ENCODE measurements around the gene MME. TPM values are rescaled to one million over a fixed set of nuclear protein-coding genes. Genes with fewer than 3 reads are reported as not detected.

The MME gene
- total and polyA plus RNA-seq, 4 donors = 0.05 to 18.4 (median 3.8) TPM

DNA sequence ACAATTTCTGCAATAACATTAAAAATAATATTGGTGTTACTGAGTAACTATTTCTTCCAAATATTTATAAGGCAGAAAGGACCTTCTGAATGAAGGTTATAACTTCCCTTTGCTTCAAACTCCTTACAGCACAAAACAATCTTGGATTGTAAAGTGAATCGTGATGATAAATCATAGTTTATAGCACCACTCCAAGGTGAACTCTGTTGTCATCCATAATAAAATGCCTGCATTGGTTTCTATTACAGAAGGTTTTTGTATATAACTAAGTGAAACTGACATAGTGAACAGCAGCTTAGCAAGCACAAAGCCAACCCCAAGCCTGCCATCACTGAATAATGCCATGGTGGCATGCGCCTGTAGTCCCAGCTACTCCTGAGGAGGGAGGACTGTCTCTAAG lies 86.3 kb downstream of the MME start:
- Histone ChIP-seq H3K4me1 (ENCODE audit: control insufficient read depth in 1 of 2, insufficient read depth in 2 of 2, low read length in 2 of 2) (no peaks in the 10 kb centered on the region), H3K9me3 (ENCODE audit: control insufficient read depth, low read length) (no peaks in the 10 kb centered on the region), H3K27me3 (ENCODE audit: control insufficient read depth in 1 of 2, insufficient read depth in 2 of 2, low read length in 1 of 2) (no peaks in the 10 kb centered on the region), H3K36me3 (ENCODE audit: control insufficient read depth in 1 of 2, insufficient read depth in 2 of 2, low read length in 1 of 2) (no peaks in the 10 kb centered on the region), H3K4me3 (ENCODE audit: low read length in 2 of 2) (no peak overlapping the region), H3K27ac (ENCODE audit: low read depth in 1 of 2, low read length in 2 of 2) (no peak overlapping the region)
- 96 to 97% methylated on average over 2 of the region's 2 CpGs for WGBS, 2 donors
- no peak for DNase-seq
- ATAC-seq (ENCODE audit: low FRiP score) = no peak
- intact Hi-C loops (cut with DNase I) = no loop called here

GRCh38 chr3:155169197-155169596 lies 89.1 kb downstream of the MME start:
- Histone ChIP-seq H3K27me3 (ENCODE audit: control insufficient read depth in 1 of 2, insufficient read depth in 2 of 2, low read length in 1 of 2) (no peaks in the 10 kb centered on the region), H3K4me1 (ENCODE audit: control insufficient read depth in 1 of 2, insufficient read depth in 2 of 2, low read length in 2 of 2) (no peaks in the 10 kb centered on the region), H3K36me3 (ENCODE audit: control insufficient read depth in 1 of 2, insufficient read depth in 2 of 2, low read length in 1 of 2) (no peaks in the 10 kb centered on the region), H3K27ac (ENCODE audit: low read depth in 1 of 2, low read length in 2 of 2) (no peak overlapping the region), H3K9me3 (ENCODE audit: control insufficient read depth, low read length) (no peaks in the 10 kb centered on the region), H3K4me3 (ENCODE audit: low read length in 2 of 2) (no peak overlapping the region)
- WGBS, 2 donors = 94% methylated on average over 2 of the region's 2 CpGs
- no peak for DNase-seq
- intact Hi-C loops (cut with DNase I) = no loop called here
- no peak for ATAC-seq (ENCODE audit: low FRiP score)

GRCh38 chr3:155173771-155174170 lies 93.7 kb downstream of the MME start:
- H3K4me3 ChIP-seq (ENCODE audit: low read length in 2 of 2) = no peak overlapping the region

DNA sequence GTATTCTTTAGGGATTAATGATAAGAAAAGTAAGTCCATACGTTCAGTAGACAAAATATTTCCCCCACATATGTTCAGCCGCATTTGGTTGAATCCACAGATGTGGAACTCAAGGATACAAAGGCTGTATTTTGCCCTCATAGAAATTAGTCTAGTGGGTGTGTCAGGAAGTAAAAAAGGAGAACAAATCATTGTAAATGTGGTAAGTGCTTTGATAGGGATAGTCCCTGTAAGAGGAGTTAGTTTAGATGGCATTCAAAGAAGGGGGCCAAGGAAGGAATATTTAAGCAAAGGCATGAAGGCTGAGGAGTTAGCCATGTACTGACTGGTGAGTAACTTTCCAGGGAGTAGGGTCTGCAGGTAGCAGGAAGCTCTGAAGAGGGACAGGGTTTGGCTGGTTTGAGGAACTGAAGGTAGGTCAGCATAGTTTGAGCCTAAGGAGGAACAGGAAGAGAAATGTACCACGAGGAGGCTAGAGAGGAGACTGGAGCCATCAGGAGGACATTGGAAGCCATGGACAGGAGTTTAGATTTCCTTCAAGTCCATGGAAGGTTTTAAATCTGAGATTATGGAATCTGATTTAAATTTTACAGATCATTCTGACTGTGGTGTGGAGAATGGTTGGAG lies 98.8 kb downstream of the MME start:
- H3K27ac ChIP-seq (ENCODE audit: low read depth in 1 of 2, low read length in 2 of 2) = no peak overlapping the region
- 81 to 90% methylated on average over 3 of the region's 3 CpGs for WGBS, 2 donors
- no peaks in the 10 kb centered on the region for H3K27me3 ChIP-seq (ENCODE audit: control insufficient read depth in 1 of 2, insufficient read depth in 2 of 2, low read length in 1 of 2)
- peaks cover 2% of the 10 kb centered on the region for H3K9me3 ChIP-seq (ENCODE audit: control insufficient read depth, low read length)
- intact Hi-C loops (cut with DNase I) = no loop called here
- H3K4me3 ChIP-seq (ENCODE audit: low read length in 2 of 2) = no peak overlapping the region
- ATAC-seq (ENCODE audit: low FRiP score) = no peak
- H3K4me1 ChIP-seq (ENCODE audit: control insufficient read depth in 1 of 2, insufficient read depth in 2 of 2, low read length in 2 of 2) = no peaks in the 10 kb centered on the region
- no peak for DNase-seq
- no peaks in the 10 kb centered on the region for H3K36me3 ChIP-seq (ENCODE audit: control insufficient read depth in 1 of 2, insufficient read depth in 2 of 2, low read length in 1 of 2)

More at GRCh38 chr3:155173771-155174170, 93.7 kb downstream of the MME start:
- 37 to 58% methylated on average over 1 of the region's 1 CpG for WGBS, 2 donors
- no peaks in the 10 kb centered on the region for H3K27me3 ChIP-seq (ENCODE audit: control insufficient read depth in 1 of 2, insufficient read depth in 2 of 2, low read length in 1 of 2)
- ATAC-seq (ENCODE audit: low FRiP score) (no peak), DNase-seq (no peak)
- intact Hi-C loops (cut with DNase I) = no loop called here
- no peaks in the 10 kb centered on the region for H3K9me3 ChIP-seq (ENCODE audit: control insufficient read depth, low read length)
- no peak overlapping the region for H3K27ac ChIP-seq (ENCODE audit: low read depth in 1 of 2, low read length in 2 of 2)
- H3K36me3 ChIP-seq (ENCODE audit: control insufficient read depth in 1 of 2, insufficient read depth in 2 of 2, low read length in 1 of 2) = no peaks in the 10 kb centered on the region
- H3K4me1 ChIP-seq (ENCODE audit: control insufficient read depth in 1 of 2, insufficient read depth in 2 of 2, low read length in 2 of 2) = no peaks in the 10 kb centered on the region

DNA sequence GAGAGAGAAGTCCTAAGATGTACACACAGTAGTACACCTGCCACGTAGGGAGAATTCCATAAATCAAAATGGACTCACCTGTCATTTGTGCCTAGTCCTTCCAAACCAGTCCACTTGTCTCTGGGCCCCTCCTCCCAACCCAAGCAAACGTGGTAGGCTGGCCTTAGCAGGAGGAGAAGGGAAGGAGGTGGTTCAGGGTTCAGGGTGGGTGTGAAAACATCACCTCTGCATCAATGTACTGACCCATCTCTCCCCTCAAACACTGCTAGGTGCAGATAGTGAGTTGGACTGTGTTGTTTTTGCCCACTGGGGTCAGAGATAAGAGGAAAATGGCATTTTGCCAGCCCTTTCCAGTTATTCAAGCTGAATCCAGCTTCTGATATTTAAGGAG lies 99.3 kb downstream of the MME start:
- Histone ChIP-seq H3K9me3 (ENCODE audit: control insufficient read depth, low read length) (peaks cover 2% of the 10 kb centered on the region), H3K27me3 (ENCODE audit: control insufficient read depth in 1 of 2, insufficient read depth in 2 of 2, low read length in 1 of 2) (no peaks in the 10 kb centered on the region), H3K4me3 (ENCODE audit: low read length in 2 of 2) (no peak overlapping the region), H3K27ac (ENCODE audit: low read depth in 1 of 2, low read length in 2 of 2) (no peak overlapping the region), H3K36me3 (ENCODE audit: control insufficient read depth in 1 of 2, insufficient read depth in 2 of 2, low read length in 1 of 2) (no peaks in the 10 kb centered on the region), H3K4me1 (ENCODE audit: control insufficient read depth in 1 of 2, insufficient read depth in 2 of 2, low read length in 2 of 2) (no peaks in the 10 kb centered on the region)
- ATAC-seq (ENCODE audit: low FRiP score) = no peak
- no peak for DNase-seq
- WGBS, 2 donors = 64 to 75% methylated on average over 2 of the region's 2 CpGs
- intact Hi-C loops (cut with DNase I) = no loop called here

GRCh38 chr3:155179966-155180757 lies 100.0 kb downstream of the MME start:
- Histone ChIP-seq H3K27ac (ENCODE audit: low read depth in 1 of 2, low read length in 2 of 2) (no peak overlapping the region), H3K9me3 (ENCODE audit: control insufficient read depth, low read length) (peaks cover 2% of the 10 kb centered on the region), H3K36me3 (ENCODE audit: control insufficient read depth in 1 of 2, insufficient read depth in 2 of 2, low read length in 1 of 2) (no peaks in the 10 kb centered on the region), H3K4me3 (ENCODE audit: low read length in 2 of 2) (no peak overlapping the region), H3K27me3 (ENCODE audit: control insufficient read depth in 1 of 2, insufficient read depth in 2 of 2, low read length in 1 of 2) (no peaks in the 10 kb centered on the region), H3K4me1 (ENCODE audit: control insufficient read depth in 1 of 2, insufficient read depth in 2 of 2, low read length in 2 of 2) (no peaks in the 10 kb centered on the region)
- no peak for ATAC-seq (ENCODE audit: low FRiP score)
- no peak for DNase-seq
- WGBS, 2 donors = 85 to 88% methylated on average over 5 of the region's 5 CpGs
- intact Hi-C loops (cut with DNase I) = no loop called here

GRCh38 chr3:155182467-155182866 lies 102.3 kb downstream of the MME start:
- H3K27me3 ChIP-seq (ENCODE audit: control insufficient read depth in 1 of 2, insufficient read depth in 2 of 2, low read length in 1 of 2) = no peaks in the 10 kb centered on the region
- WGBS, 2 donors = 91% methylated on average over 1 of the region's 1 CpG
- H3K36me3 ChIP-seq (ENCODE audit: control insufficient read depth in 1 of 2, insufficient read depth in 2 of 2, low read length in 1 of 2) = no peaks in the 10 kb centered on the region
- no peak for DNase-seq
- ATAC-seq (ENCODE audit: low FRiP score) = no peak
- intact Hi-C loops (cut with DNase I) = no loop called here
- no peak overlapping the region for H3K4me3 ChIP-seq (ENCODE audit: low read length in 2 of 2)
- peaks cover 2% of the 10 kb centered on the region for H3K9me3 ChIP-seq (ENCODE audit: control insufficient read depth, low read length)
- H3K27ac ChIP-seq (ENCODE audit: low read depth in 1 of 2, low read length in 2 of 2) = no peak overlapping the region
- no peaks in the 10 kb centered on the region for H3K4me1 ChIP-seq (ENCODE audit: control insufficient read depth in 1 of 2, insufficient read depth in 2 of 2, low read length in 2 of 2)

- no peak overlapping the region for H3K4me3 ChIP-seq (ENCODE audit: low read length in 2 of 2)
- H3K9me3 ChIP-seq (ENCODE audit: control insufficient read depth, low read length) = peaks cover 2% of the 10 kb centered on the region
- no peaks in the 10 kb centered on the region for H3K27me3 ChIP-seq (ENCODE audit: control insufficient read depth in 1 of 2, insufficient read depth in 2 of 2, low read length in 1 of 2)
- no peaks in the 10 kb centered on the region for H3K4me1 ChIP-seq (ENCODE audit: control insufficient read depth in 1 of 2, insufficient read depth in 2 of 2, low read length in 2 of 2)
- WGBS, 2 donors = 85 to 95% methylated on average over 1 of the region's 1 CpG
- no peak for ATAC-seq (ENCODE audit: low FRiP score)
- DNase-seq = no peak
- no peaks in the 10 kb centered on the region for H3K36me3 ChIP-seq (ENCODE audit: control insufficient read depth in 1 of 2, insufficient read depth in 2 of 2, low read length in 1 of 2)
- intact Hi-C loops (cut with DNase I) = no loop called here
- H3K27ac ChIP-seq (ENCODE audit: low read depth in 1 of 2, low read length in 2 of 2) = no peak overlapping the region
These were observed 103.9 kb downstream of the MME start for GRCh38 chr3:155184011-155184410.

GRCh38 chr3:155185631-155186071 lies 105.5 kb downstream of the MME start:
- 97 to 98% methylated on average over 2 of the region's 2 CpGs for WGBS, 2 donors
- H3K27ac ChIP-seq (ENCODE audit: low read depth in 1 of 2, low read length in 2 of 2) = no peak overlapping the region
- H3K4me3 ChIP-seq (ENCODE audit: low read length in 2 of 2) = no peak overlapping the region
- ATAC-seq (ENCODE audit: low FRiP score) = no peak
- no peaks in the 10 kb centered on the region for H3K4me1 ChIP-seq (ENCODE audit: control insufficient read depth in 1 of 2, insufficient read depth in 2 of 2, low read length in 2 of 2)
- H3K36me3 ChIP-seq (ENCODE audit: control insufficient read depth in 1 of 2, insufficient read depth in 2 of 2, low read length in 1 of 2) = no peaks in the 10 kb centered on the region
- H3K27me3 ChIP-seq (ENCODE audit: control insufficient read depth in 1 of 2, insufficient read depth in 2 of 2, low read length in 1 of 2) = no peaks in the 10 kb centered on the region
- no peaks in the 10 kb centered on the region for H3K9me3 ChIP-seq (ENCODE audit: control insufficient read depth, low read length)
- DNase-seq = no peak
- intact Hi-C loops (cut with DNase I) = no loop called here
